SK-N-SH treated with all-trans-retinoic acid at 6 μM for 48 hours (cell line): ENCODE data around the gene GRID1.

Experiments
- ATAC-seq: fragments of 200-7000 bp; cut with Tn5 transposase; 3 replicates; pipeline ENCODE4 v1.9.1; 2020; ENCODE audit warnings: mild to moderate bottlenecking, moderate library complexity
- ARNTL ChIP-seq: fragments of 450-650 bp; formaldehyde crosslinking; IDR thresholded peaks from 2 replicates; pipeline ENCODE4 v1.5.0; 2020; ENCODE audit warnings: low read depth, mild to moderate bottlenecking, moderate library complexity, borderline replicate concordance
- BACH2 ChIP-seq: fragments of 250-450 bp; sonication (Bioruptor Pico); IDR thresholded peaks from 2 replicates; pipeline ENCODE4 v1.9.0; 2021; ENCODE audit warnings: mild to moderate bottlenecking, borderline replicate concordance
- CREB5 ChIP-seq: fragments of 250-450 bp; sonication (Bioruptor Pico); IDR thresholded peaks from 2 replicates; pipeline ENCODE4 v1.5.1; 2020; ENCODE audit warnings: low read depth, mild to moderate bottlenecking, moderate library complexity
- CSDC2 ChIP-seq: fragments of 250-450 bp; sonication (Bioruptor Pico); IDR thresholded peaks from 2 replicates; pipeline ENCODE4 v1.5.0; 2020; ENCODE audit warnings: mild to moderate bottlenecking, moderate library complexity
- CSRNP3 ChIP-seq: fragments of 250-450 bp; sonication (Bioruptor Pico); IDR thresholded peaks from 2 replicates; pipeline ENCODE4 v1.5.1; 2021; ENCODE audit warnings: mild to moderate bottlenecking, moderate library complexity
- ESRRG ChIP-seq: fragments of 250-450 bp; sonication (Bioruptor Pico); IDR thresholded peaks from 2 replicates; pipeline ENCODE4 v1.6.1; 2021; ENCODE audit warnings: mild to moderate bottlenecking
- GLIS3 ChIP-seq: fragments of 250-450 bp; sonication (Bioruptor Pico); IDR thresholded peaks from 2 replicates; pipeline ENCODE4 v1.5.0; 2020; ENCODE audit warnings: mild to moderate bottlenecking, moderate library complexity
- ISL1 ChIP-seq: fragments of 250-450 bp; sonication (Bioruptor Pico); IDR thresholded peaks from 2 replicates; pipeline ENCODE4 v2.1.2; 2022; ENCODE audit warnings: mild to moderate bottlenecking, moderate library complexity
- OSR1 ChIP-seq: fragments of 250-450 bp; sonication (Bioruptor Pico); IDR thresholded peaks from 2 replicates; pipeline ENCODE4 v1.8.0; 2022; ENCODE audit warnings: moderate library complexity, mild to moderate bottlenecking, inconsistent platforms
- PATZ1 ChIP-seq: fragments of 250-450 bp; sonication (Bioruptor Pico); IDR thresholded peaks from 2 replicates; pipeline ENCODE4 v1.8.0; 2020; ENCODE audit warnings: mild to moderate bottlenecking, moderate library complexity, borderline replicate concordance
- POU6F1 ChIP-seq: fragments of 250-450 bp; sonication (Bioruptor Pico); IDR thresholded peaks from 2 replicates; pipeline ENCODE4 v1.8.0; 2021; ENCODE audit warnings: low read depth, mild to moderate bottlenecking, moderate library complexity, borderline replicate concordance
- PPARA ChIP-seq: fragments of 250-450 bp; sonication (Bioruptor Pico); IDR thresholded peaks from 2 replicates; pipeline ENCODE4 v1.5.0; 2020; ENCODE audit warnings: mild to moderate bottlenecking, borderline replicate concordance
- RARB ChIP-seq: fragments of 250-450 bp; sonication (Bioruptor Pico); IDR thresholded peaks from 2 replicates; pipeline ENCODE4 v1.8.0; 2021; ENCODE audit warnings: mild to moderate bottlenecking, moderate library complexity
- SNAI2 ChIP-seq: fragments of 250-450 bp; sonication (Bioruptor Pico); IDR thresholded peaks from 2 replicates; pipeline ENCODE4 v1.5.0; 2020; ENCODE audit warnings: mild to moderate bottlenecking, moderate library complexity
- TCF4 ChIP-seq: fragments of 250-450 bp; sonication (Bioruptor Pico); IDR thresholded peaks from 2 replicates; pipeline ENCODE4 v1.8.0; 2021; ENCODE audit warnings: mild to moderate bottlenecking, moderate library complexity, borderline replicate concordance
- TOX ChIP-seq: fragments of 250-450 bp; sonication (Bioruptor Pico); IDR thresholded peaks from 2 replicates; pipeline ENCODE4 v1.8.0; 2021; ENCODE audit warnings: mild to moderate bottlenecking, moderate library complexity, borderline replicate concordance
- TSHZ2 ChIP-seq: fragments of 250-450 bp; sonication (Bioruptor Pico); IDR thresholded peaks from 2 replicates; pipeline ENCODE4 v1.5.0; 2020; ENCODE audit warnings: mild to moderate bottlenecking, moderate library complexity
- ZC3H10 ChIP-seq: fragments of 250-450 bp; sonication (Bioruptor Pico); IDR thresholded peaks from 2 replicates; pipeline ENCODE4 v1.5.1; 2021; ENCODE audit warnings: mild to moderate bottlenecking, moderate library complexity
- ZFP3 ChIP-seq: fragments of 250-450 bp; sonication (Bioruptor Pico); IDR thresholded peaks from 2 replicates; pipeline ENCODE4 v1.5.0; 2020; ENCODE audit warnings: mild to moderate bottlenecking, moderate library complexity
- ZFP30 ChIP-seq: fragments of 450-650 bp; formaldehyde crosslinking; IDR thresholded peaks from 2 replicates; pipeline ENCODE4 v1.5.0; 2022; ENCODE audit warnings: mild to moderate bottlenecking, moderate library complexity
- ZNF565 ChIP-seq: fragments of 450-650 bp; formaldehyde crosslinking; conservative IDR thresholded peaks from 2 replicates; pipeline ENCODE4 v1.5.0; 2020; ENCODE audit warnings: low read depth, mild to moderate bottlenecking, moderate library complexity
- ZNF70 ChIP-seq: fragments of 450-650 bp; formaldehyde crosslinking; IDR thresholded peaks from 2 replicates; pipeline ENCODE4 v1.5.0; 2020; ENCODE audit warnings: mild to moderate bottlenecking, moderate library complexity
- ZNF8 ChIP-seq: fragments of 450-650 bp; formaldehyde crosslinking; IDR thresholded peaks from 2 replicates; pipeline ENCODE4 v1.5.0; 2020; ENCODE audit warnings: mild to moderate bottlenecking, moderate library complexity

The GRID1 gene

GRCh38 chr10:86163522-86164173 lies 202.9 kb downstream of the GRID1 start (continued):
- TF ChIP-seq CREB5 (no peak), SNAI2 (no peak)
- TF ChIP-seq, all 23 proteins: peak for 0

- ATAC-seq = no peak
- no peak for TF ChIP-seq ZFP3
- TF ChIP-seq ZNF8 (CRISPR knock-in tag) = no peak
- no peak for TF ChIP-seq TSHZ2 (CRISPR knock-in tag)
- no peak for TF ChIP-seq PPARA
- no peak for TF ChIP-seq CSRNP3
- no peak for TF ChIP-seq OSR1 (CRISPR knock-in tag)
- TF ChIP-seq ZNF70 = no peak
- TF ChIP-seq ZNF565 (CRISPR knock-in tag) = no peak
- no peak for TF ChIP-seq ISL1 (CRISPR knock-in tag)
- no peak for TF ChIP-seq ESRRG (CRISPR knock-in tag)
- no peak for TF ChIP-seq TCF4 (CRISPR knock-in tag)
- no peak for TF ChIP-seq TOX (CRISPR knock-in tag)
- no peak for TF ChIP-seq ZFP30
- TF ChIP-seq ARNTL (CRISPR knock-in tag) = no peak
- TF ChIP-seq BACH2 (CRISPR knock-in tag) = no peak
- no peak for TF ChIP-seq RARB (CRISPR knock-in tag)
Observed at GRCh38 chr10:86162696-86163400, 203.7 kb downstream of the GRID1 start.

- ATAC-seq = no peak
- TF ChIP-seq SNAI2 (no peak), TCF4 (CRISPR knock-in tag) (no peak), OSR1 (CRISPR knock-in tag) (no peak), ZC3H10 (CRISPR knock-in tag) (no peak), CSDC2 (CRISPR knock-in tag) (no peak), GLIS3 (CRISPR knock-in tag) (no peak), BACH2 (CRISPR knock-in tag) (no peak)
Observed at GRCh38 chr10:86162036-86162435, 204.6 kb downstream of the GRID1 start.

- no peak for TF ChIP-seq ESRRG (CRISPR knock-in tag)
- no peak for TF ChIP-seq TOX (CRISPR knock-in tag)
- TF ChIP-seq PATZ1 (CRISPR knock-in tag) = no peak
- no peak for TF ChIP-seq RARB (CRISPR knock-in tag)
- no peak for TF ChIP-seq ZFP3
- no peak for TF ChIP-seq POU6F1 (CRISPR knock-in tag)
- TF ChIP-seq ARNTL (CRISPR knock-in tag) = no peak
- no peak for TF ChIP-seq ZNF565 (CRISPR knock-in tag)
- no peak for TF ChIP-seq ISL1 (CRISPR knock-in tag)
- TF ChIP-seq ZNF70 = no peak
- TF ChIP-seq CREB5 = no peak
- TF ChIP-seq ZC3H10 (CRISPR knock-in tag) = no peak
- no peak for TF ChIP-seq TCF4 (CRISPR knock-in tag)
- TF ChIP-seq SNAI2 = no peak
- TF ChIP-seq PPARA = no peak
- ATAC-seq = no peak
Observed at GRCh38 chr10:86160890-86161585, 205.6 kb downstream of the GRID1 start.
